Measurements from ENCODE around the gene GATAD2A.

The GATAD2A gene

GRCh38 chr19:19490214-19490968 lies 84.9 kb downstream of the GATAD2A start:
- peak; percentile 67 for DNase-seq

GRCh38 chr19:19491321-19492025 lies 86.0 kb downstream of the GATAD2A start:
- no peak for DNase-seq

GRCh38 chr19:19492026-19492610 lies 86.6 kb downstream of the GATAD2A start:
- no peak for DNase-seq

- no peak for DNase-seq
Observed at GRCh38 chr19:19493841-19494546, 88.5 kb downstream of the GATAD2A start.

GRCh38 chr19:19495614-19496603 lies 90.4 kb downstream of the GATAD2A start:
- DNase-seq: no peak

- DNase-seq: no peak
Observed at GRCh38 chr19:19498255-19498991, 92.9 kb downstream of the GATAD2A start.

GRCh38 chr19:19499272-19499995 lies 94.0 kb downstream of the GATAD2A start:
- no peak for DNase-seq

- DNase-seq: no peak
Observed at GRCh38 chr19:19500975-19501644, 95.6 kb downstream of the GATAD2A start.

GRCh38 chr19:19501798-19502197 lies 96.3 kb downstream of the GATAD2A start:
- DNase-seq: no peak

GRCh38 chr19:19502281-19502680 lies 96.8 kb downstream of the GATAD2A start:
- no peak for DNase-seq

- no peak for DNase-seq
Observed at GRCh38 chr19:19502808-19503602, 97.5 kb downstream of the GATAD2A start.

- DNase-seq: no peak
Observed at GRCh38 chr19:19504754-19505668, 99.5 kb downstream of the GATAD2A start.

GRCh38 chr19:19505669-19506326 lies 100.3 kb downstream of the GATAD2A start:
- DNase-seq: no peak

- no peak for DNase-seq
Observed at GRCh38 chr19:19506592-19506991, 101.1 kb downstream of the GATAD2A start.

- no peak for DNase-seq
Observed at GRCh38 chr19:19507354-19507753, 101.9 kb downstream of the GATAD2A start.

- no peak for DNase-seq
Observed at GRCh38 chr19:19508217-19508616, 102.7 kb downstream of the GATAD2A start.

GRCh38 chr19:19510432-19510831 lies 105.0 kb downstream of the GATAD2A start:
- no peak for DNase-seq
